Coronary artery (tissue), 2 donors: ENCODE results near the gene LRRC28.

Source experiments
- DNase-seq: peaks from one replicate; pipeline ENCODE4 v3.0.0-alpha.2; 2017; ENCODE audit warnings: low spot score
- H3K27ac ChIP-seq, 2 donors: fragments of 200-600 bp; sonication (generic); one replicate each; pipeline ENCODE4 v1.5.1; 2016 to 2019
- H3K4me3 ChIP-seq: fragments of 200-600 bp; sonication (generic); 2 replicates; pipeline ENCODE4 v1.5.1; 2016; ENCODE audit warnings: mild to moderate bottlenecking, moderate library complexity
- TF ChIP-seq, protein P1 (sequence below): fragments of 200-600 bp; sonication (generic); IDR thresholded peaks from one replicate; pipeline ENCODE4 v1.5.1; 2019; ENCODE audit warnings: antibody characterized with exemption

Gene LRRC28

DNA sequence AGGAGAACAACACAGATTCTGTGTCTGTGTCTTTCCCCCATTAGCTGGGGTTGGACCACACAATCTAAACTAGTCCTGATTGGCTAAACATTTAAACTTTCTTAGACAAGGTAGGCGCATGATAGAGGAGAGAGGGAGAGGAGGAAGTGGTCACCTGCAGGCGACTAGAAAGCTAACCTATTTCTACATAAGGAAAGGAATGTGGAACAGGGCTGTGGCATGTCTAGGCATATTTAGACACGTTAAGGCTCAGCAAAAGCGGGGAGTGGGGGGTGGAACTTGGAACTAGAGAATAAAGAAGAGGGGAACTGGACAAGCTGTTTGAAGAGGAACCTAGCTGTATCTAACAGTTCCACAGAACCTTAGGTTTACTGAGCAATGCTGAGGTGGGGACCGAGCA is 12.8 kb downstream of the LRRC28 start:
- H3K4me3 ChIP-seq = no peak overlapping the region
- no peak overlapping the region for H3K27ac ChIP-seq
- TF ChIP-seq, protein P1, sequence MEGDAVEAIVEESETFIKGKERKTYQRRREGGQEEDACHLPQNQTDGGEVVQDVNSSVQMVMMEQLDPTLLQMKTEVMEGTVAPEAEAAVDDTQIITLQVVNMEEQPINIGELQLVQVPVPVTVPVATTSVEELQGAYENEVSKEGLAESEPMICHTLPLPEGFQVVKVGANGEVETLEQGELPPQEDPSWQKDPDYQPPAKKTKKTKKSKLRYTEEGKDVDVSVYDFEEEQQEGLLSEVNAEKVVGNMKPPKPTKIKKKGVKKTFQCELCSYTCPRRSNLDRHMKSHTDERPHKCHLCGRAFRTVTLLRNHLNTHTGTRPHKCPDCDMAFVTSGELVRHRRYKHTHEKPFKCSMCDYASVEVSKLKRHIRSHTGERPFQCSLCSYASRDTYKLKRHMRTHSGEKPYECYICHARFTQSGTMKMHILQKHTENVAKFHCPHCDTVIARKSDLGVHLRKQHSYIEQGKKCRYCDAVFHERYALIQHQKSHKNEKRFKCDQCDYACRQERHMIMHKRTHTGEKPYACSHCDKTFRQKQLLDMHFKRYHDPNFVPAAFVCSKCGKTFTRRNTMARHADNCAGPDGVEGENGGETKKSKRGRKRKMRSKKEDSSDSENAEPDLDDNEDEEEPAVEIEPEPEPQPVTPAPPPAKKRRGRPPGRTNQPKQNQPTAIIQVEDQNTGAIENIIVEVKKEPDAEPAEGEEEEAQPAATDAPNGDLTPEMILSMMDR = no peak
- no peak for DNase-seq

DNA sequence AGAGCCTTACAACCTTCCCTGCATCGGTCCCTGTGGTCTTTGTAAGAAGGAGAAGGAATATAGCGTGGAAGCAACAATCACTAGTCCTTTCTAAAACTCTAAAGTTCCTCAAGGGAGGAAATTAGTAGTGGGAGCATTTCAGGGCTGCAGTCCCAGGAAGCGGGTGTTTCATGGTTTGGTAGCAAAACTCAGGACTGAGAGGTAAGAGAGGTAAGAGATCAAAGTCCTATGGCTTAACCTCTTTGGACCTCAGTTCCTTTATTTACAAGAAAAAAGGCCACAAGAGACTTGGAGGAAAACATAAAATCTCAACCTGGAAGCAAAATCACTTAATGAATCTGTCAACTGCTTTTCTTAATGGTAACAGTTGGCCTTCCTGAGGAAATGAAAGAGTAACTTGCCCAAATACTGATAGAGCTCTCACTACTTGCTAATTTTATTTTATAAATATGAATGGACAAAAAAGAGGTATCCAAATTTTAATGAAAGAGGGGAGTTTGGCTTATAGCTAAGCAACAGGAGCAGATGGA is 14.3 kb downstream of the LRRC28 start:
- TF ChIP-seq, protein P1 = no peak
- Histone ChIP-seq H3K4me3 (no peak overlapping the region), H3K27ac (no peak overlapping the region)
- no peak for DNase-seq

DNA sequence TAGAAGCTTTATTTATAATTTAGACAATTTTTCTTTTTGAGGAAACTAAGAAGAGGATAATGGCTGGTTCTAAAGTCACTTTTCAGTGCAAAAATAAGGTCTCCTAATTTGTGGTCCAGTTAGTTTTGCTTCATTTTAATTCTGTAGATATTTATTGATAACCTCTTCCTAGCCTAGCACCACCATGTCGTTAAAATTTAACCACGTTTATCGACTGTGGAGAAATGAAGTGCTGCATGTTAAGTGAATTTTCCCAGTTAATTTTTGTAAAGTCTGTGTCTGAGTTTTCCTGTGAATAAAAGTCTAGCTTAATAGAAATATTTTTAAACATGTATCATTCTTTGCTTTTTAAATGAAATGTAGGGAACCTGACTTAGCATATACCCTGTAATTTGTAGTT is 16.7 kb downstream of the LRRC28 start:
- TF ChIP-seq, protein P1 = no peak
- Histone ChIP-seq H3K27ac (no peak overlapping the region), H3K4me3 (no peak overlapping the region)

DNA sequence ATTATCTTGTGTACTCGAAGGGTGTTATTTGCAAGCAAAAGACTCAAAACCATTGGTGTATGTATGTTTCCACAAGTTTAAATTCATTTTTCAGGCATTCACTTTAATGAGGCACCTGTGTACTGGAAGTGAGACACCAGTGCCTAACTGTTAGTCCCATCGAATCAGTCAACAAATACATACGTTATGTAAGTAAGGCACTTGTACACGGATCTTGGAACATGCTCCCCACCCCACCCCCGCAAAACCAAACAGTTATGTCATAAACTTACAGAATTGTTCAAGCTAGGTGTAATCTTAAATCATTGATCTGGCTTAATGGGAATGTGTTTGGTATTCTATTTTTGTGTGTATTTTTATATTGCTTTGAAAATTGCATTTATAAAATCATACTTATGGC is 17.1 kb downstream of the LRRC28 start:
- TF ChIP-seq, protein P1 = no peak
- no peak for DNase-seq
- Histone ChIP-seq H3K27ac (no peak overlapping the region), H3K4me3 (no peak overlapping the region)

More for the DNA sequence above, 16.7 kb downstream of the LRRC28 start:
- no peak for DNase-seq

DNA sequence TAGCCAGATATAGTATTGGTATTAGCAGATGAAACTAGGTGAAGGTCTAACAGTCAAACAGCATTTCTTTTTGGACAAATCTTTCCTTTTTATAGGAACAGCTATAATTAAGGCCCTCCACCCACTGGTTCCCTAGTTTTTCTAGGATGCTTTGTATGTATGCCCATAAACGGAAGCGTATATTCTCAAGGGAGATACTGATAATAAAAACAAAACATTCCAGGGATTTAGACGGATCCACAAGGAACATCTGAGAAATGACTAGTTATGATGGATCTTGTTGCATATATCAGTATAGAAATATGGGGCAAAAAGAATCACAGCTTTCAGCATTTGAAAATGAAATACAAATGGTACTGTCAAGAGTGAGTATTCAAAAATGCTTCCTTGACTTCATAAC is 22.5 kb downstream of the LRRC28 start:
- TF ChIP-seq, protein P1 = no peak
- no peak overlapping the region for H3K27ac ChIP-seq

DNA sequence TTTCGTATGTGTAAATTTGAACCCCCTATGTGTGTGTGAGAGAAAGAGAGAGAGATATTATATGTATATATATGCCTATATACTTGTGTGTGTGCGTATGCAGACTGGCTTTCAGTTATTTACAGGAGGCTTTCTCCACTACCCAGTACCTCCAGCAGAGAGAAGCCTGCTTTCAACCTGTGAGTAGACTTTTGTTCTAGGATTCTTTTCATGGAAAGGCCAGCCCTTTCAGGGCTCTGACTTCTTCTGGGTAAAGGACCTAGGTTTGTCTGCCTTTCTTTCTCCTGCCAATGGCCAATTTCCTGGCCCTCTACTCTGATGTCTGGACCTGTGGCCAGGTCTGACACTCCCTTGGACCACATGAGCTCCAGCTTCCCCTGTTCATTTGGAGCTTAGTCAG is 23.8 kb downstream of the LRRC28 start:
- TF ChIP-seq, protein P1 = no peak
- no peak overlapping the region for H3K4me3 ChIP-seq
- H3K27ac ChIP-seq = no peak overlapping the region
- no peak for DNase-seq

More for the DNA sequence above, 22.5 kb downstream of the LRRC28 start:
- DNase-seq = no peak
- no peak overlapping the region for H3K4me3 ChIP-seq

DNA sequence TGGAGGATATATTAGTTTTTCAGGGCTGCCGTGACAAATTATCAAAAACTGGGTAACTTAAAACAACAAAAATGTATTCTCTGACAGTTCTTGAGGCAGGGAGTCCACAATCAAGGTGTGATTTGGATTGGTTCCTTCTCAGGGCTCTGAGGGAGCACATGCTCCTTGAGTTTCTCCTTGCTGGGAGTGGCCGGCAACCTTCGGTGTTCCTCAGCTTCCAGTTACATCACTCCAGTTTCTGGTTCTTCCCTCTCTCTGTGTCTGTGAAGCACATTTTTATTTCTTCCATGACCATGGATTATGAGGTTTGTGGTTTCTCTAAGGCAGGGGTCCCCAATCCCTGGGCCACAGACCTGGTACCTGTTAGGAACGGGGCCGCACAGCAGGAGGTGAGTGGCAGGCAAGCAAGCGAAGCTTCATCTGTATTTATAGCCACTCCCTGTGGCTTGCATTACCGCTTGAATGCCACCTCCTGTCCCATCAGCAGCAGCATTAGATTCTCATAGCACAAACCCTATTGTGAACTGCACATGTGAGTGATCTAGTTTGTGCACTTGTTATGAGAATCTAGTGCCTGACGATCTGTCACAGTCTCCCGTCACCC is 24.3 kb downstream of the LRRC28 start:
- no peak overlapping the region for H3K27ac ChIP-seq
- TF ChIP-seq, protein P1 = no peak
- no peak for DNase-seq
- H3K4me3 ChIP-seq = no peak overlapping the region
